Adrenal gland (tissue), 5 donors: ENCODE data around the gene INSM2.

ENCODE experiments used
- POLR2A ChIP-seq, 2 donors: fragments of 450-650 bp; IDR thresholded peaks; one replicate each; pipeline ENCODE4 v1.6.1; 2017; ENCODE audit warnings: antibody characterized with exemption in 2 of 2, mild to moderate bottlenecking in 2 of 2, moderate library complexity in 1 of 2
- TF ChIP-seq, protein P1 (sequence below), 6 experiments: fragments of 450-650 bp in 4 of 6; fragments of 200-600 bp in 2 of 6; sonication (generic) in 1 of 6; IDR thresholded peaks; 1 replicate in 5 of 6; 2 replicates in 1 of 6; pipeline versions ENCODE4 v1.5.1 to v1.8.0; 2016 to 2021; ENCODE audit warnings: antibody characterized with exemption in 6 of 6, mild to moderate bottlenecking in 2 of 6, moderate library complexity in 1 of 6
- donor health status: DM: no; HTN: no; CAD: no.

DNA sequence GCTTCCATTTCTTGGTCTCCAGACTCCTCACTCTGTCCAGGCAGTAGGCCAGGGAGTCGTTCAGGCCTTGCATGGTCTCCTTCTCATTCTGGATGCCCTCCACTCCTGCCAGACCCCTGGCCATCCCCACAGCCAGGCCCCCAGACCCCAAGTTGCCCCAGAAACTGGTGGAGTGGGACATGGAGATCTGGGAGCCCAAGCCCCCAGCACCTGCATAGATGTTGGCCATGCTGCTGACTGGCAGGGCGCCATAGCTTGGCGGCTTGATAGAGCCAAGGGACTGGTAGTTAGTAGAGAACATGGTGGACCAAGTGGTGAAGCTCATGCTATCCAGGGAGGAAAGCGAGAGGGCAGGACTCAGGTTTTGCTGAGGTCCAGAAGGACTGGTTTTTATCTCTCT, 21.2 kb upstream of the INSM2 start:
- TF ChIP-seq POLR2A (IDR thresholded peaks at IDR 0.05), result no peak
- TF ChIP-seq, protein P1, sequence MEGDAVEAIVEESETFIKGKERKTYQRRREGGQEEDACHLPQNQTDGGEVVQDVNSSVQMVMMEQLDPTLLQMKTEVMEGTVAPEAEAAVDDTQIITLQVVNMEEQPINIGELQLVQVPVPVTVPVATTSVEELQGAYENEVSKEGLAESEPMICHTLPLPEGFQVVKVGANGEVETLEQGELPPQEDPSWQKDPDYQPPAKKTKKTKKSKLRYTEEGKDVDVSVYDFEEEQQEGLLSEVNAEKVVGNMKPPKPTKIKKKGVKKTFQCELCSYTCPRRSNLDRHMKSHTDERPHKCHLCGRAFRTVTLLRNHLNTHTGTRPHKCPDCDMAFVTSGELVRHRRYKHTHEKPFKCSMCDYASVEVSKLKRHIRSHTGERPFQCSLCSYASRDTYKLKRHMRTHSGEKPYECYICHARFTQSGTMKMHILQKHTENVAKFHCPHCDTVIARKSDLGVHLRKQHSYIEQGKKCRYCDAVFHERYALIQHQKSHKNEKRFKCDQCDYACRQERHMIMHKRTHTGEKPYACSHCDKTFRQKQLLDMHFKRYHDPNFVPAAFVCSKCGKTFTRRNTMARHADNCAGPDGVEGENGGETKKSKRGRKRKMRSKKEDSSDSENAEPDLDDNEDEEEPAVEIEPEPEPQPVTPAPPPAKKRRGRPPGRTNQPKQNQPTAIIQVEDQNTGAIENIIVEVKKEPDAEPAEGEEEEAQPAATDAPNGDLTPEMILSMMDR (IDR thresholded peaks at IDR 0.05), result no peak
